Measurements from ENCODE around the gene LGSN.
"Not testable (repeated sequence)": the region's sequence is repeated elsewhere in the genome, so short reads cannot be mapped to it uniquely, and the experiment has no call there.

Gene LGSN, protein sequence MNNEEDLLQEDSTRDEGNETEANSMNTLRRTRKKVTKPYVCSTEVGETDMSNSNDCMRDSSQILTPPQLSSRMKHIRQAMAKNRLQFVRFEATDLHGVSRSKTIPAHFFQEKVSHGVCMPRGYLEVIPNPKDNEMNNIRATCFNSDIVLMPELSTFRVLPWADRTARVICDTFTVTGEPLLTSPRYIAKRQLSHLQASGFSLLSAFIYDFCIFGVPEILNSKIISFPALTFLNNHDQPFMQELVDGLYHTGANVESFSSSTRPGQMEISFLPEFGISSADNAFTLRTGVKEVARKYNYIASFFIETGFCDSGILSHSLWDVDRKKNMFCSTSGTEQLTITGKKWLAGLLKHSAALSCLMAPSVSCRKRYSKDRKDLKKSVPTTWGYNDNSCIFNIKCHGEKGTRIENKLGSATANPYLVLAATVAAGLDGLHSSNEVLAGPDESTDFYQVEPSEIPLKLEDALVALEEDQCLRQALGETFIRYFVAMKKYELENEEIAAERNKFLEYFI

DNA sequence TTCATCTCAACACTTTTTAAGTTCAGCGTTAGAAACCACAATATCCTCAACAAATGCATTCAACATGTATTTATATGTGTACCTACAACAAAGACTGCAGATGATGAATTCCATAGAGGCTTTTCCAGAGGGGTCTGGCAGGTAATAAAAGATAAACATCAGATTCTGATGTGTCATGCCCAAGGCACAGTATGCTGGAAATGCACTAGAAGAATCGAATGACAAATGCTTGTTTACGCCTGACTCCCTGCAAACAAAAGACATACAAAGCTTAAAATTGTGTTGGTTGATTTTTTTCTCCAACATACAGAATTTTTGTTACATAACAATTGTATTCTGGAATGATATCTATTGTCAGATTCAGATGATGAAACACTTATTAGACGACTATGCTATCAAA lies at the start of gene LGSN:
TSS of gene LGSN (minus strand) at position 45 of the 400 bp plus-strand sequence. CDS start at position 5, 40 bp downstream.
- peak; percentile 15 for DNase-seq

DNA sequence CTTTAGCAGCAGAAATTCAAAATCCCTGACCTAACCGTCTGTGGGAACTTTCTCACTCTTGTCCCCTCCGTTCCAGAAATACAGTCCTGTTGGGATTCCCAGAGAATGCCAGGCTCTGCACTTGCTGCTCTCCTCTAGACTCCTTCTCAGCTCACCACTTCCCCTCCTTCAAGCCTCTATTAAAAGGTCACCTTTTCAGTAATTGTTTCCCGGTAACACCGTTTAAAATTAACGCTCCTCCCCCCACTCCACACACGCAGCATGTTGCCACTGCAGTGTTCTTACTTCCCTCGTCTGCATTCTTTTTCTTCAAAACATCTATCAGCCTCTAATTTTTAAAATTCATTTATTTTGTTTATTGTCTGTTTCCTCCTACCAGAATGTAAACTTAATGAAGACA lies 48.6 kb upstream of the LGSN start:
- DNase-seq: no peak

DNA sequence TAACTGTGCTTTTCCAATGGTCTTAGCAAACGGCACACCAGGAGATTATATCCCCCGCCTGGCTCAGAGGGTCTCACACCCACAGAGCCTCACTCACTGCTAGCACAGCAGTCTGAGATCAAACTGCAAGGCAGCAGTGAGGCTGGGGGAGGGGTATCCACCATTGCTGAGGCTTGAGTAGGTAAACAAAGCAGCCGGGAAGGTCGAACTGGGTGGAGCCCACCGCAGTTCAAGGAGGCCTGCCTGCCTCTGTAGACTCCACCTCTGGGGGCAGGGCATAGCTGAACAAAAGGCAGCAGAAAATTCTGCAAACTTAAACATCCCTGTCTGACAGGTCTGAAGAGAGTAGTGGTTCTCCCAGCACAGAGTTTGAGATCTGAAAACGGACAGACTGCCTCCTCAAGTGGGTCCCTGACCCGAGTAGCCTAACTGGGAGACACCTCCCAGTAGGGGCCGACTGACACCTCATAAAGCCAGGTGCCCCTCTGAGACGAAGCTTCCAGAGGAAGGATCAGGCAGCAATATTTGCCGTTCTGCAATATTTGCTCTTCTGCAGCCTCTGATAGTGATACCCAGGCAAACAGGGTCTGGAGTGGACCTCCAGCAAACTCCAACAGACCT lies 42.8 kb upstream of the LGSN start:
- DNase-seq: not testable (repeated sequence)

GRCh38 chr6:63357384-63357783 lies 37.6 kb upstream of the LGSN start:
- not testable (repeated sequence) for DNase-seq

- DNase-seq: no peak
These were observed 35.8 kb upstream of the LGSN start for GRCh38 chr6:63355632-63356031.

DNA sequence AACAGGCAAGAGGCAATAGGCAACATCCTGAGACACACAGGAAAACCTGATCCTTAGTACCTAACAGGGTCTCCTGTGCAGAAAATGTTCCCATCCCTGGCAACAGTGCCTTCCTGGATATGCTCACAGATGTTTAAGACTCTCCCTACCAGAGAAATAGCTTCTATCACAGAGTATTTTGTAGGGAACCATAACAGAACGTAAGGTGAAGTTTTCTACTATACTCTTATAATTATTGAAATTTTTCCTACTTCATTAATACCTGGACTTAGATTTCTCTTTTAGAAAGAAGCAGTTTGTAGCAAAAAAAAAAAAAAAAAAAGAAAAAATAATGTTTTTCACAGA lies 33.5 kb upstream of the LGSN start:
- no peak for DNase-seq

- DNase-seq: peak; percentile 78
These were observed 32.9 kb upstream of the LGSN start for GRCh38 chr6:63352544-63353285.

DNA sequence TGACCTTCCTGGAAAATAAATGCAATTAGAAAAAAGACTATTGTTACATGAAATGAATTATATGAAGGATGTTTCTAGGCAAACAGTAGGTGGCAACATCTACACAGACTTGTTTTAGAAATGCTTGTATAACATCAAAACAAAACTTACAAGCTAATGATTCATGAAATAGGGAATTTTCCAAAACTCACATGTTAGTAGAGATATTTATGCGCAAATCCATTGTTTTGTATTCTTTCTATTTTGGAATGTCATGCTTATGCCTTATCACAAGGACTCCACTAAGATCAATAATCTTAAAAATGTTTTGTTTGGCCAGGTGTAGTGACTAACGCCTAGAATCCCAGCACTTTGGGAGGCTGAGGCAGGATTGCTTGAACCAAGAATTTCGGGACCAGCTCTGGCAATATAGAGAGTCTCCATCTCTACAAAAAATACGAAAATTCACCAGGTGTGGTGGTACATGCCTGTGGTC lies 32.3 kb upstream of the LGSN start:
- peak; percentile 38 for DNase-seq

DNA sequence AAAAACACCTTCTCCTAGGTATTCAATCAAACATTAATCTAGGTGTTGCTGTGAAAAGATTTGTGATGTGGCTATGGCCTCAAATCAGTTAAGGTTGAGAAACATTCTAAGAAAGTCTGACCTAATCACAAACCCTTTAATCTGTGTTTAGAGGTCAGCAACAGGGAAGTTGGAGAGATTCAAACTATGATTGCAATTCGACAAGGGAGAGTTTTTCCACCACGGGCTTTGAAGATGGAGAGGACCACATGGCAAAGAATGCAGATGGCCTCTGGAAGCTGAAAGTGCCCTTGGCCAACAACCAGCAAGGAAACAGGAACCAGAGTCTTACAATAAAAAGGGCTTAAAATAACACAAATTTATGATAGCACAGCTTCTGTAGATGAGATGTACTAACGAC lies 29.6 kb upstream of the LGSN start:
- no peak for DNase-seq

DNA sequence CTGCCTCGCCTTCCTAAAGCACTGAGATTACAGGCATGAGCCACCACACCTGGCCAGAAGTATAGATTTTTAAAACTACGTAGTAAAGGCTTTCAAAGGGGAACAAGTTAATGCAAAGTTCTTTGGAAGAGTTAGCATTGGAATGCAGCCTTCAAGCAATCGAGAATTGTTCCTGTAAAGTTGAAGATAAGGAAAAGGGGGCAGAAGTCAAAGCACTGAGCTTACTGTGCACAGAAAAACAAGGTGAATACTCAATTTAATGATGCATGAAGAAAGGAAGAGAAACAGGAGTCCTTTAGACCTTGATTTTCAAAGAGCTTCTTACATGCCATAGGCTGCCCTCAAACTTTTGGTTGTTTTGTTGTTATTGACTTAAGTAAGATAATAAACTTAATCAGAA lies 29.1 kb upstream of the LGSN start:
- no peak for DNase-seq

DNA sequence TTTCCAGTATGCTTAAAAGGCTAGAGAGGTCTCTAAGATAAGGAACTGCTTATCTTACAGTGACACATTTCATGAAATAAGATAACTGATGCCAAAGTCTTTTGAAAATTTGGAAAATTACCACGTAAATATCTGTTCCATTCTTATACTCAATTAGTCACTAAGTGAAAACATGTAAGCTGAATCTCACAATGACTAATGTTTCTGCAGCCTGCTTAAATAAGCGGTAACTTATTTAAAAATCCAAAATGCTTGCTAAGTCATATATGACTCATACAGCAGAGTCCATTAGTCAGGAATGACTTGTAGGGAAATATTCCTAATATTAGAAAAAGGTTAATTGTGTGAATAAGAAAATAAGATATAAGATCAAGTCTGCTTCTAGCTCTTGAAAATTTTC lies 27.8 kb upstream of the LGSN start:
- DNase-seq: no peak

DNA sequence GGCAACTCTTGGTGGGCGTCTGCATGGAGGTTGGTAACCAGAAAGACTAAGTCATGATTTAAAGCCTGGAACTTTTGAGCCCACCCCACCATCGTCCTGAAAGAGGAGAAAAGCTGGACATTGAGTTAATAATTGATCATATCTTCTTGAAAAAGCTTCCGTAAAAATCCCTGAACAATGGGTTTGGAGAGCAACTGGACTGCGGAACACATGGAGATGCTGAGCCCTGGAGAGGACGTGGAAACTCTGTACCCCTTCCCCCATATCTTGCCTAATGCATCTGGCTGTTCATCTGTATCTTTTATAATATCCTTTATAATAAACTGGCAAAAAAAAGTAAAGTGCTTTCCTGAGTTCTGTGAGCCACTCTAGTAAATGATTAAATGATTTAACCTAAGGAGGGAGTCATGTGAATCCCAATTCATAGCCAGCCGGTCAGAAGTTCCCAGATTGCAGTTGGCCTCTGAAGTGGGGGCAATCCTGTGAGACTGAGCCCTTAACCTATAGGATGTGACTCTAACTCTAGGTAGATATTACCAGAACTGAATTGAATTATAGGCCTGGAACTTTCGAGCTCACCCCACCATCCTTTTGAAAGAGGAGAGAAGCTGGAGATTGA lies 26.5 kb upstream of the LGSN start:
- no peak for DNase-seq

GRCh38 chr6:63340351-63340750 lies 20.6 kb upstream of the LGSN start:
- DNase-seq: no peak

GRCh38 chr6:63334652-63335051 lies 14.9 kb upstream of the LGSN start:
- not testable (repeated sequence) for DNase-seq

DNA sequence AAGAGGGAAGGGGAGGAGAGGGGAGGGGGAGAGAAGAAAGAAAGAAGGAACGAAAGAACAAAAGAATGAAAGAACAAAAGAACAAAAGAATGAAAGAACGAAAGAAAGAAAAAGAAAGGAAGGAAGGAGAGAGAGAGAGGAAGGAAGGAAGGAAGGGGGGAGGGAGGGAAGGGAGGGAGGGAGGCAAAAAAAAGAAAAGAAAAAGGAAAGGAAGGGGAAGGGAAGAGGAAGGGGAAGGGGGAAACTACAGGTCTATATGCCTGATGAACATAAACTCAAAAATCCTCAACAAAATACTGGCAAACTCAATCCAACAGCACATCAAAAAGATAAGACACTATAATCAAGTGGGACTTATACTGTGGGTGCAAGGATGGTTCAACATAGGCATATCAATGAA lies 13.7 kb upstream of the LGSN start:
- no peak for DNase-seq

DNA sequence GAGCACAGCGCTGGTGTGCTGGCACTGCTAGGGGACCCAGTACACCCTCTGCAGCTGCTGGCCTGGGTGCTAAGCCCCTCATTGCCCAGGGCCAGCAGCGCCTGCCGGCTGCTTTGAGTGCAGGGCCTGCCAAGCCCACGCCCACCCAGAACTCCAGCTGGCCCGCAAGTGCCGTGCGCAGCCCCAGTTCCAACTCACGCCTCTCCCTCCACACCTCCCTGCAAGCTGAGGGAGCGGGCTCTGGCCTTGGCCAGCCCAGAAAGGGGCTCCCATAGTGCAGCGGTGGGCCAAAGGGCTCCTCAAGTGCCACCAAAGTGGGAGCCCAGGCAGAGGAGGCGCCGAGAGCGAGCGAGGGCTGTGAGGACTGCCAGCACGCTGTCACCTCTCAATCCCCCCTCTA lies 6.8 kb upstream of the LGSN start:
- DNase-seq: not testable (repeated sequence)

DNA sequence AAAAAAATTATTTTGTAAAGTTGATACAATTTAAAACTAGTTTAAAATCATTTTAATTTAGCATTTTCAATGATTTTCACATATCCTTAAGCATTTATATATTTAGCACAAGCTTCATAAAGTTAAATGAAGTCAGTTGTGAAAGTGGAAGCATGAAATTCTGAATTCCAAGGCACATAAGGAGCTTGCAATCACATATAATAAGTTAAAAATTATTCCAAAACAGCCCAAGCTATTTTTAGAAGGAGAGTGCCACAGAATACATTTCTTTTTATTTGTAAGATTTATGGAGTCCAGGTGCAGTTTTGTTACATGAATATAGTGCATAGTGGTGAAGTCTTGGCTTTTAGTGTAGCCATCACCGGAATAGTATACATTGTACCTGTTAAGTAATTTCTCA lies 3.2 kb upstream of the LGSN start:
- no peak for DNase-seq

GRCh38 chr6:63321821-63322220 lies 2.0 kb upstream of the LGSN start:
- DNase-seq: no peak

DNA sequence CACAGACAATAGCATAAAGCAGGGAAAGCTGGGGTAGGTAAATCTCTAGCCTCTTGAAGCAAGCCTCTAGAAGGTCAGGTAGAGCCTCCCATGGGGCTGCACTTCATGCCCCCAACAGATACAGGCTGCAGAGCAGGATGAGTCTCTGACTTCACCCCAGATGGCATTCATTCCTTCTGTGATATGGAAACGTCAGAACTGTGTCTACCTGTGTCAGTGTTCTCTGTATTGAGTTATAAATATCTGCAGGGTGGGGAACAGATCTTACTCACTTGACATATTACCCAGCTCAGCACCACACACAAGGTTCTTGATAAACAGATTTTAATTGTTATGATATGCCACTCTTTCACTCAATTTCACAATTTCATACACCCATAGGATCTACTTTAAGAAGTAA lies 2.1 kb downstream of the LGSN start:
- no peak for DNase-seq

GRCh38 chr6:63316113-63316512 lies 3.7 kb downstream of the LGSN start:
- no peak for DNase-seq

DNA sequence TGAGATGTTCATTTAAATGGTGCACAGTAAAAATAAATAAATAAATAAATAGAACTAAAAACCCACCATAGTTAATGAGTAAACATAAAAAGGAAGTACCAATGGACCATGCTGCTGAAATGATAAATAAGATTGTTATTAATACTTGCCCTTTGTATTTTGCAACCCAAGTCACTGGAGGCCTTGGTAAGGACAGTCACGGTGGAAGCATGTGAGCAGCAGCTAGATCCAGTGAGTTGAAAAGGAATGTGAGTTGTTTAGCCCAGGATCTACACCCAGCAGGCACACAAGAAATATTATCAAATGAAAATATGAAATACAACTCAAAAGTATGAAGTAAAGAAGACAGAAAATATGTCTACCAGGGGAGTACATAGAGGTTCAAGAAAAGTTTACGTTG lies 6.7 kb downstream of the LGSN start:
- no peak for DNase-seq

DNA sequence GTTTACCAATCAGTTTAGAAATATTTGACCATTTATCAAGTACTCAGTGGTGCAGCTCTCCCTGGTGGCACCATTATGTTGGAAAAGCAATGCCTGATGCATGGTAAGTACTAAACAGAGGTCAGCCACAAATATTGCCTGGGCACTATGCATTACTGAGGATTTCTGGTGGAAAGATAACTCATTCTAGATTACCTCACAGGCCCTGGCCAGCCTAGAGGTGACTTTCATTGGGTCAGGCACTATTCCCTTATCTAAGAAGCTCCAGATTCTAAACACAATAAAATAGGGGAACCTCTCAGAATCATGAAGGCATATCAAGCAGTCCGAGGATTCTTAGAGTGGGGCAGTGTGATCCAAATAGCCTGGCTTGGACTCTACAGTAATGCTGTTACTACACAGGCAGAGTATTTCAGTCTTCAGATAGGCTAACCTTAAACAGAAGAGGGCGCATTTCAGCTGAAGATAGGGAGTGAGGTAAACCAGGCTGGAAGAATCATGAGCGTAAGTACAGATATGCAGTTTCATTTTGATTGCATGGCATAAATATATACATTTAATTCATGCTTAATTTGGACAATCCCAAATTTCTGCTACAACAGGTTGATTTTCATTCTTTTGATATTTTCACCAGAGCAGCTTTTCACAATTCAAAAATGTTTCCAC lies 12.1 kb downstream of the LGSN start:
- peak; percentile 52 for DNase-seq

DNA sequence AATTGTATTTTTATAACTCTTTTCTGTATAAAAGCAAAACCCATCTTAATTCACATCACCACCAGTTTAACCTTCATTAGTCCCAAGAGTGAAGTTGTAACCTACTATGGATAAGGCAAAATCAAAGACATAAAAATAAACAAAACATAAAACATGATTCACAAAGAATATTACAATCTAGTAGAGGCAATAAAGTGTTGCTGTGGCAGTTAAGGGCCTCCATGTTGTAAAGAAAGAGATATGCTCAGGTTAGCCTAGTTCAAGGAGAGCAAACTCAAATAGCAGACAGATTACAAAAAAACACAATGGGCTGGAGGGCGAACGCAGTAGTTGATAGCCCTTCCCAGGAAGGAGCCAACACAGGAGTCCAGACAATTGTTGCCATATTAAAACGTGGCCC lies 13.4 kb downstream of the LGSN start:
- no peak for DNase-seq

Measured in NCI-H69 (cell line).